GM12891 (cell line): ENCODE results near the gene HDLBP.
A peak's percentile ranks its signal among the peaks of the same experiment; 100 is the strongest.

Experiments
- DNase-seq: peaks from one replicate; pipeline ENCODE4 v3.0.0; 2011; ENCODE audit warnings: low spot score; ENCODE audit not compliant: insufficient read length
- FAIRE-seq: peaks from 2 replicates; lab custom pipeline; 2011; peaks lifted over from hg19 to GRCh38; lab: Jason Lieb, UNC
- PAX5 ChIP-seq: IDR thresholded peaks from 2 replicates; pipeline ENCODE4 v1.6.1; 2011; ENCODE audit warnings: low read length, moderate library complexity, mild to moderate bottlenecking; ENCODE audit not compliant: insufficient read depth, severe bottlenecking
- POLR2A ChIP-seq: IDR thresholded peaks from 2 replicates; pipeline ENCODE4 v1.6.1; 2011; ENCODE audit warnings: low read depth, low read length, control low read depth
- POLR2AphosphoS5 ChIP-seq: IDR thresholded peaks from 2 replicates; pipeline ENCODE4 v1.6.1; 2011; ENCODE audit warnings: low read depth, low read length, control low read depth
- POU2F2 ChIP-seq: IDR thresholded peaks from 2 replicates; pipeline ENCODE4 v1.6.1; 2011; ENCODE audit warnings: low read depth, mild to moderate bottlenecking, control low read depth, low read length, moderate library complexity
- SPI1 ChIP-seq: IDR thresholded peaks from 2 replicates; pipeline ENCODE4 v1.6.1; 2011; ENCODE audit warnings: low read depth, low read length, control low read depth
- TAF1 ChIP-seq: IDR thresholded peaks from 2 replicates; pipeline ENCODE4 v1.6.1; 2011; ENCODE audit warnings: low read depth, low read length, control low read depth

The HDLBP gene

DNA sequence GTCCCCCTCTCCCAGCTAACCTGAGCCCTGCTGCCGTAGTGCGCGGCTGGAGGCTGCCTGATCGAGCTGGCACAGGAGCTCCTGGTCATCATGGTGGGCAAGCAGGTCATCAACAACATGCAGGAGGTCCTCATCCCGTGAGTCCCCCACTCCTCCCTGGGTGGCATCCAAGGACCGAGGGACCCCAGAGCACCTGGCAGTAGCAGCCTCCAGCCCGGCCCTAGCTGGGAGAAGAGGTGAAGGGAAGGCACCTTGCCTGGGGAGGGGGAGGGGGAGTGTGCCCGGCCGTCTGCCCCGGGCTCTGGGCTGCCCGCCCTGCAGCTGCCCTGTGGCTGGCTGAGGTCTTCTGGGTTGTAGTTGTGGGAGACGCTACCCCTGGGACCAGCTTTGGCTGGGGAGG, 100.7 kb downstream of the HDLBP start:
- FAIRE-seq (no peak), DNase-seq (no peak)
- TF ChIP-seq POLR2A (no peak), TAF1 (no peak), POU2F2 (no peak), PAX5 (no peak), SPI1 (no peak), POLR2AphosphoS5 (no peak)

DNA sequence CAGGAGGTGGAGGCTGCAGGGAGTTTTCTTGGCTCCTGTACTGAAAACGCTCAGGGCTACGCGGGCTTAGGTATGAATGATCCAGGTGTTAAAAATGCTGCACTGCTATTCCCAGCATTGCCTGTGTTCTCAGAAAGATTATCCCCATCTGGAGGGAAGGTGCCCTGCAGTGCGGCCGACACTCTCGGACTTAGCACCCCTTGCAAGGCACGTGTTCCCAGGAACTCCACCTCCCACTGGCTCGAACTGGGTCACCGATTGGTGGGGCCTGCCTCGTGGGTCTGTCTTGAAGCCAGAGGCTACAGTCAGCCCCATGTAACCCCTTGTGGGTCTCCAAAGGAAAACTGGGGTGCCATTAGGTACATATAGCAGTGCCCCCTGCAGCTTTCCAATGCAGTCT, 101.3 kb downstream of the HDLBP start:
- DNase-seq, result no peak
- TF ChIP-seq POU2F2 (no peak), TAF1 (no peak), PAX5 (no peak), SPI1 (no peak), POLR2A (no peak), POLR2AphosphoS5 (no peak)
- FAIRE-seq, result no peak

DNA sequence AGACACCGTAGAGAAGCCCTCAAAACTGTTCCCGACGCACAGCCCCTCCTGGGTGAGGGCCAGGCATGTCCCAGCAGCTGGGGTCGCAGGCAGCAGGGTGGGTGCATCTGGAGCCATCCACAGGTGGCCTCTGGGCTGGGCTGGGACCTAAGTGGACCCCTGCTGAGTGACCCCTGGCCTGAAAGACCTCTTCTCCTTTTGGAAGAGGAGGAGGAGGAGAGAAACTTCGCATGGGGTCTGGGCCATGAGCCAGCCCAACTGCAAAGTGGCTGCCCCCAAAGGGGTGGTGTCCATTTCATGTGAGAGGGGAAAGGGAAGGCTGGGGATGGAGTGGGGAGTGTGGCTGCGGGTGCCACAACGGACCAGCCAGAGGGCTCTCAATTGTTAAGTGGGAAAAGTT, 101.9 kb downstream of the HDLBP start:
- DNase-seq (no peak), FAIRE-seq (no peak)
- TF ChIP-seq POU2F2 (no peak), POLR2AphosphoS5 (no peak), TAF1 (no peak), SPI1 (no peak), POLR2A (no peak), PAX5 (no peak)

DNA sequence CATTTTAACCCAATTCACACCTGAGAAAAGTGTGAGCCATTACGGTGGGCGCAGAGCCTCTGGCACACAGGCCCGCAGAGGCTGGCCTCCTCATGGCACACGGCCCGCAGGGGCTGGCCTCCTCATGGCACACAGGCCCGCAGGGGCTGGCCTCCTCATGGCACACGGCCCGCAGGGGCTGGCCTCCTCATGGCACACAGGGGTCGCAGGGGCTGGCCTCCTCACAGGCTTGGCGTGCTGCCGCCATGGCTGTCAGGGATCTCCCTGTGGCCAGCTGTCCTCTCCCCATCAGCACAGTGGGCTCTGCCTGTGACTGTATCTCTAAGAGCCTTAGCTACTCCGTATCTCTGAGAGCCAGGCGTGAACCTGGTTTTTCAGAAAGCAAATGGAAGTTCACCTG, 102.4 kb downstream of the HDLBP start:
- TF ChIP-seq TAF1 (no peak), PAX5 (no peak), POLR2A (no peak), SPI1 (no peak), POLR2AphosphoS5 (no peak), POU2F2 (no peak)
- DNase-seq (no peak), FAIRE-seq (no peak)

DNA sequence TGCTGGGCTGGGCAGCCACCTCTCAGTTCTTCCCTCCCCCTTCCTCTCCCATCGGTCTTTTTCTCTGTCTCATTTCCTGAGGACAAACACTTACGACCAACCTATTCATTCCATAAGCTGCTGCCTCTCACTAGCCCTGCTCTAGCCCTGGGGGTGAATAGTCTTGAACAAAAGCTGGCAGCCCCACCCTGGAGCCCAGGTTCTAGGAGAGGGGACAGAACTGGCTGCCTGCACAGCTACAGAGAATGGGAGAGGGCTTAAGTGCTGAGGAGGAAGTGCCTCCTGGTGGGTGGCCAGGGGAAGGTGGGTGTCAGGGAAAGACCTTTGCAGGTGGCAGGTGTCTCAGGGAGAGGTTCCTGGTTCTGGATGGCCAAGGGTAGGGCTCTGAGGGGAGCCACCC, 104.2 kb downstream of the HDLBP start:
- FAIRE-seq (no peak), DNase-seq (no peak)
- TF ChIP-seq POLR2A, result no peak
- peak; percentile 18; the same call in 1 of the 2 replicates for TF ChIP-seq SPI1
- no peak for TF ChIP-seq PAX5
- no peak for TF ChIP-seq TAF1

DNA sequence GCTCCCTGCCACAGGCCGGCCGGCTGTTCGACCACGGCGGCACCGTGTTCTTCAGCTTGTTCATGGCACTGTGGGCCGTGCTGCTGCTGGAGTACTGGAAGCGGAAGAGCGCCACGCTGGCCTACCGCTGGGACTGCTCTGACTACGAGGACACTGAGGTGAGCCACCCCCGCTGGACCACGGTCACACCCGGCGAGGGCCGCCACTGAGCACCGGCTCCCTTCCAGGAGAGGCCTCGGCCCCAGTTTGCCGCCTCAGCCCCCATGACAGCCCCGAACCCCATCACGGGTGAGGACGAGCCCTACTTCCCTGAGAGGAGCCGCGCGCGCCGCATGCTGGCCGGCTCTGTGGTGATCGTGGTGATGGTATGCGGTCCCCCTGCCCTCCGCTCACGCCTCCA, 106.2 kb downstream of the HDLBP start:
- no peak for DNase-seq
- no peak for FAIRE-seq
- no peak for TF ChIP-seq POU2F2
- no peak for TF ChIP-seq POLR2A
- TF ChIP-seq TAF1, result no peak
- TF ChIP-seq POLR2AphosphoS5, result no peak
- TF ChIP-seq PAX5, result no peak
- TF ChIP-seq SPI1, result no peak

DNA sequence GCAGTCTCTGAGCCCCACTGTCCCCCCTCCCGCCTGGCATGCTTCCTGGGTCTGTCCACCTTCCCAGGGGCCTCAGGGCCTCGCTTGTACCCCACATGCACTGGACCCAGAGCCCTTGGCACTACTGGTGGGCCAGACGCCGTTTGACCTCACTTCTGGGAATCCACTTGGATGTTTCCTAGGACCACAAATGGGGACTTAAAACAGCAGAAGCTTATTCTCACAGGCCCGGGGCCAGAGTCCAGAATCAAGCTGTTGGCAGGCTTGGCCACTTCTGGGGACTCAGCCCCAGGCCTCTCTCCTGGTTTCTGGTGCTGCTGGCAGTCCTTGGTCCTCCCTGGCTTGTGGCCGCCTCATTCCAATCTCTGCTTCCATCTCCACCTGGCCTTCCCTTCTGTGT, 107.4 kb downstream of the HDLBP start:
- FAIRE-seq, result no peak
- no peak for DNase-seq
- TF ChIP-seq POLR2AphosphoS5, result no peak
- TF ChIP-seq SPI1, result no peak
- no peak for TF ChIP-seq PAX5
- no peak for TF ChIP-seq TAF1
- no peak for TF ChIP-seq POLR2A
- no peak for TF ChIP-seq POU2F2

DNA sequence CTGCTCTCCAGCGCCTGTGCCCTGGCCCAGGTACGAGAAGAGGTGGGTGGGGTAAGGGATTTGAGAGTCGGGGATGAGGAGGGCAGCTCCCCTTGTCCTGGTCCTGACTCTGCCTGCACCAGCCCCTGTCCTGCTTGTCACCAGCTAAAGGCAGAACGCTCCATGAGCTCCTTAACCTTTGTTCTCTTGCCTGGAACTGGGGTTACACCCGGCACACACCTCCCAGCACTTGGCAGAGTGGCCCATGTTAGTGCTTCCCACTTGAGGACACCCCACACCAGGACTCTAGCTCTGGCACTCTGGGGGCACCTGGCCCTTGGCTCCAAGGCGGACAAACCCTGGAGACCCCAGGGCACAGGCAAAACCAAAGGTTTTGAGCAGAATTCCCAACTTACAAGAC, 107.8 kb downstream of the HDLBP start:
- DNase-seq (no peak), FAIRE-seq (no peak)
- TF ChIP-seq SPI1 (no peak), POLR2A (no peak), TAF1 (no peak), POU2F2 (no peak), POLR2AphosphoS5 (no peak), PAX5 (no peak)

DNA sequence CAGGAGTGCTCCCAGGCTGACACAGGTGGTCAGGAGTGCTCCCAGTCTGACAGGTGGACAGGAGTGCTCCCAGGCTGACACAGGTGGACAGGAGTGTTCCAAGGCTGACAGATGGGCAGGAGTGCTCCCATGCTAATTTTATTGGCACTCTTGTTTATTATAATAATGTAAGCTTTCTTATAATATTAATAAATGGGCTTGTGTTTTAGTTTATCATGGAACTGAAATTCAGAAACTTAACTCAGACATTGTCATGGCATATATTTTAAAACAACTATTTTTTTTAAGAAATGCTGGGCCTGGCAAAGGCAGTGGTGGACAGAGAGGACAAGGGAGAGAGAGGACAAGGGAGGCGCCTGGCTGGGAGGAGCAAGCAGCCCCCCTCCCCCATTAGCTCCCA, 108.3 kb downstream of the HDLBP start:
- DNase-seq, result no peak

DNA sequence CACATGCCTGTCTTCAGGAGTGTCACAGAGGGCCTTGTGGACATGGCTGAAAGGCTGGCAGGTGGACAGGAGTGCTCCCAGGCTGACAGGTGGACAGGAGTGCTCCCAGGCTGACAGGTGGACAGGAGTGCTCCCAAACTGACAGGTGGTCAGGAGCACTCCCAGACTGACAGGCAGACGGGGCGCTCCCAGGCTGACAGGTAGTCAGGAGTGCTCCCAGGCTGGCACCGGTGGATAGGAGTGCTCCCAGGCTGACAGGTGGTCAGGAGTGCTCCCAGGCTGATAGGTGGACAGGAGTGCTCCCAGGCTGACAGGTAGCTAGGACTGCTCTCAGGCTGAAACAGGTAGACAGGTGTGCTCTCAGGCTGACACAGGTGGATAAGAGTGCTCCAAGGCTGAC, 110.4 kb downstream of the HDLBP start:
- DNase-seq, result no peak
- TF ChIP-seq POLR2AphosphoS5 (no peak), SPI1 (no peak)
- no peak for FAIRE-seq

More for the DNA sequence above, 108.3 kb downstream of the HDLBP start:
- TF ChIP-seq SPI1 (no peak), POU2F2 (no peak)
- no peak for FAIRE-seq

DNA sequence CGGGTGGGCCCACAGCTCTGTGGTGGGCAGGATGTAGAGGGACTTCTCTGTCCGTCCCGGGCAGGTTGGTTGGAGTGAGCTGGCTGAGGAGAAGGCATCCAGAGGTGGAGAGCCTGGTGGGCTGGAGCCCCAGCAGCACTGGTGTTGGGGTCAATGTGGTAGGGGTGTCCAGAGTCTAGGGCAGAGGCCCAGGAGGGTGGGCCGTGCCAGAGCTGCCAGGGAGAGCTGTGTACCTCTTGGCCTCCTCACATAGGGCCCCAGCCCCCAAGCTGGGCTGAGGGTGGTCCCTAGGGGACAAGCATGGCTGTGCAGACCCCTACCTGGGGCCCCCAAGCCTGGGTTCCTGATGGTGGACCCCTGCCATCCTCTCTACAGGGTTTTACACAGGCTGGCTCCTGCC, 111.0 kb downstream of the HDLBP start:
- TF ChIP-seq TAF1, result no peak
- no peak for TF ChIP-seq SPI1
- no peak for TF ChIP-seq POU2F2
- TF ChIP-seq POLR2AphosphoS5, result no peak
- no peak for TF ChIP-seq PAX5
- no peak for TF ChIP-seq POLR2A
- FAIRE-seq, result no peak

DNA sequence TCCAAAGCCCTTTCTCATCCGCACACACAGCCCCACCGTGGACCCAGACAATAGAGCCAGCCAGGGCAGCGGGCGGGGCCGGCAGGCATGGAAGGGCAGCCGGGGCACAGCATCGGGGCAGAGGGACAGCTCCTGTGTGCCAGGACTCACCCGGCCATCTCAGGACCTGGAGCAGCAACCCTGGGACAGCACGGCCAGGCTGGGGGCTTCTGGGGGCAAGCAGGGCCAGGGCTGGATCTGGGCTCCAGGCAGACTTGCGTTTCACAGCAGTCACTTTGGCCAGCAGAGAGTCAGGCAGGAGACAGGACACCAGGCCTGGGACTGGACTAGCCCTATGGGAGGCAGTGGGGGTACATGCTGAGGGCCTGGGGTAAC, 111.5 kb downstream of the HDLBP start:
- no peak for DNase-seq
- FAIRE-seq, result no peak
- no peak for TF ChIP-seq SPI1
- TF ChIP-seq POLR2AphosphoS5, result no peak
- no peak for TF ChIP-seq TAF1
- no peak for TF ChIP-seq PAX5
- TF ChIP-seq POLR2A, result no peak
- TF ChIP-seq POU2F2, result no peak

More for the DNA sequence above, 111.0 kb downstream of the HDLBP start:
- DNase-seq, result no peak
